ENCODE data around the gene TMEM61.

DNA sequence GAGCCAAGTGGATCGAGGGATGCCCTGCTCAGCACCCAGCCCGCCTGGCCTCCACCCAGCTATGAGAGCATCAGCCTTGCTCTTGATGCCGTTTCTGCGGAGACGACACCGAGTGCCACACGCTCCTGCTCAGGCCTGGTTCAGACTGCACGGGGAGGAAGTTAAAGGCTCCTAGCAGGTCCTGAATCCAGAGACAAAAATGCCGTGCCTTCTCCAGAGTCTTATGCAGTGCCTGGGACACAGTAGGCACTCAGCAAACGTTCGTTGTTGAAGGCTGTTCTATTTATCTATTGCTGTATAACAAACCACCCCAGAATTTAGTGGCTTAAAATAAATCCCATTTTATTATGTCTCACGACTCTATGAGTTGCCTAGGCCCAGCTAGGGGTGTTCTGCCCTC, 11.5 kb downstream of the TMEM61 start:
- TF ChIP-seq, protein P1, sequence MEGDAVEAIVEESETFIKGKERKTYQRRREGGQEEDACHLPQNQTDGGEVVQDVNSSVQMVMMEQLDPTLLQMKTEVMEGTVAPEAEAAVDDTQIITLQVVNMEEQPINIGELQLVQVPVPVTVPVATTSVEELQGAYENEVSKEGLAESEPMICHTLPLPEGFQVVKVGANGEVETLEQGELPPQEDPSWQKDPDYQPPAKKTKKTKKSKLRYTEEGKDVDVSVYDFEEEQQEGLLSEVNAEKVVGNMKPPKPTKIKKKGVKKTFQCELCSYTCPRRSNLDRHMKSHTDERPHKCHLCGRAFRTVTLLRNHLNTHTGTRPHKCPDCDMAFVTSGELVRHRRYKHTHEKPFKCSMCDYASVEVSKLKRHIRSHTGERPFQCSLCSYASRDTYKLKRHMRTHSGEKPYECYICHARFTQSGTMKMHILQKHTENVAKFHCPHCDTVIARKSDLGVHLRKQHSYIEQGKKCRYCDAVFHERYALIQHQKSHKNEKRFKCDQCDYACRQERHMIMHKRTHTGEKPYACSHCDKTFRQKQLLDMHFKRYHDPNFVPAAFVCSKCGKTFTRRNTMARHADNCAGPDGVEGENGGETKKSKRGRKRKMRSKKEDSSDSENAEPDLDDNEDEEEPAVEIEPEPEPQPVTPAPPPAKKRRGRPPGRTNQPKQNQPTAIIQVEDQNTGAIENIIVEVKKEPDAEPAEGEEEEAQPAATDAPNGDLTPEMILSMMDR (conservative IDR thresholded peaks at IDR 0.05; ENCODE audit: low read depth, low read length) = no peak
- TF ChIP-seq EZH2 (IDR thresholded peaks at IDR 0.05; ENCODE audit: low read length, unreplicated experiment) = no peak

Data from PC-3 (cell line).